DOHH2 (cell line): ENCODE data around the gene GSAP.

ENCODE experiments used
- H3F3A ChIP-seq: fragments of 200-600 bp; sonication (generic), shearing (Covaris generic); 2 replicates; pipeline ENCODE4 v1.6.0; 2016; ENCODE audit warnings: antibody characterized with exemption, mild to moderate bottlenecking; ENCODE audit not compliant: control insufficient read depth, insufficient read depth
- H3K27ac ChIP-seq: fragments of 200-600 bp; sonication (generic); 2 replicates; pipeline ENCODE4 v1.5.1; 2014; ENCODE audit warnings: low read depth, mild to moderate bottlenecking, low read length, moderate library complexity
- H3K27me3 ChIP-seq: fragments of 200-600 bp; sonication (generic); 2 replicates; pipeline ENCODE4 v1.6.1; 2014; ENCODE audit warnings: mild to moderate bottlenecking, low read length, mixed read lengths; ENCODE audit not compliant: control insufficient read depth
- H3K36me3 ChIP-seq: fragments of 200-600 bp; sonication (generic); 2 replicates; pipeline ENCODE4 v1.6.1; 2014; ENCODE audit warnings: mild to moderate bottlenecking, low read length, moderate library complexity, mixed read lengths; ENCODE audit not compliant: control insufficient read depth
- H3K4me1 ChIP-seq: fragments of 200-600 bp; sonication (generic); 2 replicates; pipeline ENCODE4 v1.6.1; 2014; ENCODE audit warnings: mild to moderate bottlenecking, low read length, mixed read lengths; ENCODE audit not compliant: control insufficient read depth
- H3K4me2 ChIP-seq: fragments of 200-600 bp; sonication (generic); 2 replicates; pipeline ENCODE4 v1.6.0; 2014; ENCODE audit warnings: mild to moderate bottlenecking, low read length, moderate library complexity
- H3K4me3 ChIP-seq: fragments of 200-600 bp; sonication (generic); 2 replicates; pipeline ENCODE4 v1.5.1; 2014; ENCODE audit warnings: mild to moderate bottlenecking, low read length, mixed read lengths
- H3K79me2 ChIP-seq: fragments of 200-600 bp; sonication (generic); 2 replicates; pipeline ENCODE4 v1.6.1; 2014; ENCODE audit warnings: mild to moderate bottlenecking, low read length, mixed read lengths; ENCODE audit not compliant: control insufficient read depth
- H3K9me2 ChIP-seq: fragments of 200-600 bp; sonication (generic); replicated peaks from 2 replicates; pipeline ENCODE4 v1.6.1; 2014; ENCODE audit warnings: mild to moderate bottlenecking, low read length, mixed read lengths; ENCODE audit not compliant: control insufficient read depth
- H3K9me3 ChIP-seq: fragments of 200-600 bp; sonication (generic); 2 replicates; pipeline ENCODE4 v1.6.1; 2014; ENCODE audit warnings: antibody characterized with exemption, low read length, mixed read lengths; ENCODE audit not compliant: control insufficient read depth, insufficient read depth
- H4K20me1 ChIP-seq: fragments of 200-600 bp; sonication (generic); 2 replicates; pipeline ENCODE4 v1.6.0; 2014; ENCODE audit warnings: low read depth, mild to moderate bottlenecking, antibody characterized with exemption, low read length, moderate library complexity; ENCODE audit not compliant: control insufficient read depth, insufficient read depth
- EZH2phosphoT487 ChIP-seq: fragments of 200-600 bp; sonication (generic); IDR thresholded peaks from 2 replicates; pipeline ENCODE4 v1.6.1; 2017; ENCODE audit warnings: borderline replicate concordance, mild to moderate bottlenecking, antibody characterized with exemption, low read length, moderate library complexity, mixed read lengths
- TF ChIP-seq, protein P1 (sequence below): fragments of 200-600 bp; sonication (generic); IDR thresholded peaks from one replicate; pipeline ENCODE4 v1.5.1; 2014; ENCODE audit warnings: antibody characterized with exemption, mild to moderate bottlenecking, low read depth, low read length; ENCODE audit not compliant: poor library complexity, severe bottlenecking

GSAP gene

GRCh38 chr7:77461842-77462241, 45.7 kb upstream of the GSAP start:
- Histone ChIP-seq H3K36me3 (no peaks in the 10 kb centered on the region), H3K9me2 (0 out of 2 replicates have a peak, but pooled peaks cover 2% of the 10 kb centered on the region), H3K4me3 (no peak overlapping the region), H3F3A (no peaks in the 10 kb centered on the region), H3K4me1 (no peaks in the 10 kb centered on the region), H3K79me2 (no peaks in the 10 kb centered on the region), H3K27ac (no peak overlapping the region), H3K4me2 (no peak overlapping the region), H3K9me3 (no peaks in the 10 kb centered on the region), H4K20me1 (no peaks in the 10 kb centered on the region), H3K27me3 (peaks cover 8% of the 10 kb centered on the region; the same call in 1 of the 2 replicates)
- TF ChIP-seq EZH2phosphoT487 = no peak
- TF ChIP-seq, protein P1, sequence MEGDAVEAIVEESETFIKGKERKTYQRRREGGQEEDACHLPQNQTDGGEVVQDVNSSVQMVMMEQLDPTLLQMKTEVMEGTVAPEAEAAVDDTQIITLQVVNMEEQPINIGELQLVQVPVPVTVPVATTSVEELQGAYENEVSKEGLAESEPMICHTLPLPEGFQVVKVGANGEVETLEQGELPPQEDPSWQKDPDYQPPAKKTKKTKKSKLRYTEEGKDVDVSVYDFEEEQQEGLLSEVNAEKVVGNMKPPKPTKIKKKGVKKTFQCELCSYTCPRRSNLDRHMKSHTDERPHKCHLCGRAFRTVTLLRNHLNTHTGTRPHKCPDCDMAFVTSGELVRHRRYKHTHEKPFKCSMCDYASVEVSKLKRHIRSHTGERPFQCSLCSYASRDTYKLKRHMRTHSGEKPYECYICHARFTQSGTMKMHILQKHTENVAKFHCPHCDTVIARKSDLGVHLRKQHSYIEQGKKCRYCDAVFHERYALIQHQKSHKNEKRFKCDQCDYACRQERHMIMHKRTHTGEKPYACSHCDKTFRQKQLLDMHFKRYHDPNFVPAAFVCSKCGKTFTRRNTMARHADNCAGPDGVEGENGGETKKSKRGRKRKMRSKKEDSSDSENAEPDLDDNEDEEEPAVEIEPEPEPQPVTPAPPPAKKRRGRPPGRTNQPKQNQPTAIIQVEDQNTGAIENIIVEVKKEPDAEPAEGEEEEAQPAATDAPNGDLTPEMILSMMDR = no peak

GRCh38 chr7:77461246-77461645, 45.1 kb upstream of the GSAP start:
- no peak for TF ChIP-seq EZH2phosphoT487
- TF ChIP-seq, protein P1 = no peak
- no peaks in the 10 kb centered on the region for H3K4me1 ChIP-seq

DNA sequence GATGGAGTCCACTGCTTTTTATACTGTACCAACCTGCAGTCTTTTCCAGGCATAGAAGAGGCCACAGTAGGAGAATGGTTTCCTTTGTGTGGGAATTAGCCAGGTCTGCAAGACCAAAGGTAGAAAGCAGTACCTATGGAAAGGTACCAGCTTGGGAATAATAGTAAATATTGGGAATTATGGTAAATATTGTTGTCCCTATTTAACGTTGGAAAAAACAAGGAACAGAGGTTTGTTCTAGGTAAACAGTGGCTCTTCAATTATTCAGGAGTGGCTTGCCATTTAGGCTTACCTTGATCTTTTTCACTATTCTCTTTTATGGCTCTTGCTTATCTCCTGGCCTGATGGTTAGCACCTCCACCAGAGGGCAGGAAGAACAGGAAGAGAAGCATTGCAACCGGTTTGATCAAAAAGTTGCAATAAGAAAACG, 43.9 kb upstream of the GSAP start:
- no peak overlapping the region for H3K4me2 ChIP-seq
- peaks cover 11% of the 10 kb centered on the region; the same call in 1 of the 2 replicates for H3K27me3 ChIP-seq
- H3K27ac ChIP-seq = no peak overlapping the region
- no peak for TF ChIP-seq EZH2phosphoT487
- TF ChIP-seq, protein P1 = no peak
- no peaks in the 10 kb centered on the region for H3K9me3 ChIP-seq
- H3K36me3 ChIP-seq = no peaks in the 10 kb centered on the region
- H3F3A ChIP-seq = no peaks in the 10 kb centered on the region
- H3K79me2 ChIP-seq = no peaks in the 10 kb centered on the region
- no peaks in the 10 kb centered on the region for H3K4me1 ChIP-seq
- H4K20me1 ChIP-seq = no peaks in the 10 kb centered on the region
- 0 out of 2 replicates have a peak, but pooled peaks cover 2% of the 10 kb centered on the region for H3K9me2 ChIP-seq
- H3K4me3 ChIP-seq = no peak overlapping the region

More at GRCh38 chr7:77461246-77461645, 45.1 kb upstream of the GSAP start:
- no peak overlapping the region for H3K4me3 ChIP-seq
- no peaks in the 10 kb centered on the region for H3K79me2 ChIP-seq
- H3F3A ChIP-seq = no peaks in the 10 kb centered on the region
- H3K27me3 ChIP-seq = peaks cover 8% of the 10 kb centered on the region; the same call in 1 of the 2 replicates
- no peaks in the 10 kb centered on the region for H4K20me1 ChIP-seq
- H3K36me3 ChIP-seq = no peaks in the 10 kb centered on the region
- H3K27ac ChIP-seq = no peak overlapping the region
- no peak overlapping the region for H3K4me2 ChIP-seq
- 0 out of 2 replicates have a peak, but pooled peaks cover 2% of the 10 kb centered on the region for H3K9me2 ChIP-seq
- no peaks in the 10 kb centered on the region for H3K9me3 ChIP-seq
